Measurements from ENCODE around the gene LELP1.

GRCh38 chr1:153231785-153232184 lies 28.6 kb downstream of the LELP1 start:
- TF ChIP-seq POLR2A (IDR thresholded peaks at IDR 0.05; ENCODE audit: low read length) (no peak), GATA1 (IDR thresholded peaks at IDR 0.05; ENCODE audit: low read depth, low read length) (no peak)
